NOMO-1 treated with DMSO at 0.1 percent for 48 hours (cell line): ENCODE data around the gene PLCD3.
A peak's percentile ranks its signal among the peaks of the same experiment; 100 is the strongest.
"Not testable (repeated sequence)": the region's sequence is repeated elsewhere in the genome, so short reads cannot be mapped to it uniquely, and the experiment has no call there.

ENCODE experiments used
- DNase-seq: peaks from one replicate; lab custom pipeline; 2025; ENCODE audit not compliant: unreplicated experiment; lab: John Stamatoyannopoulos, UW

The PLCD3 gene

GRCh38 chr17:45135978-45136791, 3.9 kb upstream of the PLCD3 start:
- no peak for DNase-seq

GRCh38 chr17:45135192-45135977, 3.1 kb upstream of the PLCD3 start, which contains the start of gene ACBD4:
Gene ACBD4, plus strand, starts transcription at chr17:45135687. Its CDS starts 458 bp downstream, at chr17:45136145.
- DNase-seq: peak; percentile 97

GRCh38 chr17:45132572-45133463, 503 bp upstream of the PLCD3 start:
- DNase-seq: peak; percentile 80

GRCh38 chr17:45131616-45132319, 547 bp downstream of the PLCD3 start:
- no peak for DNase-seq

GRCh38 chr17:45130681-45131615, 1.4 kb downstream of the PLCD3 start:
- DNase-seq: no peak

GRCh38 chr17:45129940-45130680, 2.2 kb downstream of the PLCD3 start:
- DNase-seq: no peak

GRCh38 chr17:45129426-45129939, 2.8 kb downstream of the PLCD3 start:
- no peak for DNase-seq

GRCh38 chr17:45128989-45129388, 3.3 kb downstream of the PLCD3 start:
- DNase-seq: no peak

- no peak for DNase-seq
Measured at GRCh38 chr17:45128331-45128730, 4.0 kb downstream of the PLCD3 start.

- DNase-seq: no peak
Measured at GRCh38 chr17:45127548-45128300, 4.6 kb downstream of the PLCD3 start.

GRCh38 chr17:45127207-45127547, 5.1 kb downstream of the PLCD3 start:
- no peak for DNase-seq

GRCh38 chr17:45125509-45125908, 6.8 kb downstream of the PLCD3 start:
- no peak for DNase-seq

GRCh38 chr17:45124797-45125122, 7.6 kb downstream of the PLCD3 start:
- not testable (repeated sequence) for DNase-seq

- peak; percentile 90 for DNase-seq
Measured at GRCh38 chr17:45123930-45124796, 8.2 kb downstream of the PLCD3 start.

- DNase-seq: no peak
Measured at GRCh38 chr17:45123076-45123770, 9.1 kb downstream of the PLCD3 start.

- DNase-seq: no peak
Measured at GRCh38 chr17:45121055-45121454, 11.3 kb downstream of the PLCD3 start.
